Small intestine (tissue), 7 donors: ENCODE measurements around the gene LUZP2. TPM values are rescaled to one million over a fixed set of nuclear protein-coding genes. Genes with fewer than 3 reads are reported as not detected.

Source experiments
- DNase-seq, 2 donors: peaks; one replicate each; pipeline versions ENCODE4 v3.0.0 to v3.0.0-alpha.2; 2013
- FAIRE-seq: peaks from 2 replicates; lab custom pipeline; 2012; peaks lifted over from hg19 to GRCh38; lab: Jason Lieb, UNC
- H3K27ac ChIP-seq, 3 donors: one replicate each; pipeline ENCODE4 v1.5.1; 2013; ENCODE audit warnings: low read length in 2 of 3, mild to moderate bottlenecking in 2 of 3, control low read depth in 1 of 3, inconsistent platforms in 1 of 3, low read depth in 1 of 3, moderate library complexity in 1 of 3
- H3K27me3 ChIP-seq, 3 donors: one replicate each; pipeline ENCODE4 v1.6.1; 2013; ENCODE audit warnings: low read length in 3 of 3, inconsistent platforms in 1 of 3; ENCODE audit not compliant: control insufficient read depth in 3 of 3, insufficient read depth in 3 of 3
- H3K36me3 ChIP-seq, 3 donors: one replicate each; pipeline ENCODE4 v1.6.1; 2013; ENCODE audit warnings: low read length in 3 of 3, inconsistent platforms in 1 of 3, low read depth in 1 of 3, mild to moderate bottlenecking in 1 of 3, moderate library complexity in 1 of 3; ENCODE audit not compliant: control insufficient read depth in 3 of 3, insufficient read depth in 2 of 3
- H3K4me1 ChIP-seq, 3 donors: one replicate each; pipeline ENCODE4 v1.6.1; 2013; ENCODE audit warnings: low read length in 2 of 3, inconsistent platforms in 1 of 3, low read depth in 1 of 3, mild to moderate bottlenecking in 1 of 3, moderate library complexity in 1 of 3; ENCODE audit not compliant: control insufficient read depth in 3 of 3, insufficient read depth in 2 of 3
- H3K4me3 ChIP-seq, 3 donors: one replicate each; pipeline ENCODE4 v1.5.1; 2013; ENCODE audit warnings: low read length in 3 of 3, control low read depth in 1 of 3, inconsistent platforms in 1 of 3, low read depth in 1 of 3, mild to moderate bottlenecking in 1 of 3, moderate library complexity in 1 of 3
- H3K9me3 ChIP-seq, 2 donors: one replicate each; pipeline ENCODE4 v1.6.1; 2013; ENCODE audit warnings: low read depth in 1 of 2, low read length in 1 of 2; ENCODE audit not compliant: control insufficient read depth in 2 of 2, insufficient read depth in 1 of 2
- WGBS, 3 donors: extraction: QIAGEN DNeasy Blood & Tissue Kit; methylation state at CpG; one replicate each; pipeline ENCODE4 v1.1.7; 2013; 5-methylcytosine and 5-hydroxymethylcytosine counted together
- polyA plus RNA-seq, 4 donors: library from polyadenylated mRNA; stranded (reverse) in 3 of 4; unstranded in 1 of 4; fragments of 200-250 nt in 3 of 4; fragments of 120-200 nt in 1 of 4; gene quantifications; one replicate each; pipeline versions ENCODE4 v1.2.1 to v1.2.3, GENCODE V29; 2013
- donor health status: healthy with polysubstance abuse.
- donor health status: control.
- donor health status: control.
- donor health status: Bipolar disorder and iron deficiency.
- donor health status: healthy.

The LUZP2 gene
- polyA plus RNA-seq, 4 donors: 0.52 to 1.3 TPM; not detected in 2

DNA sequence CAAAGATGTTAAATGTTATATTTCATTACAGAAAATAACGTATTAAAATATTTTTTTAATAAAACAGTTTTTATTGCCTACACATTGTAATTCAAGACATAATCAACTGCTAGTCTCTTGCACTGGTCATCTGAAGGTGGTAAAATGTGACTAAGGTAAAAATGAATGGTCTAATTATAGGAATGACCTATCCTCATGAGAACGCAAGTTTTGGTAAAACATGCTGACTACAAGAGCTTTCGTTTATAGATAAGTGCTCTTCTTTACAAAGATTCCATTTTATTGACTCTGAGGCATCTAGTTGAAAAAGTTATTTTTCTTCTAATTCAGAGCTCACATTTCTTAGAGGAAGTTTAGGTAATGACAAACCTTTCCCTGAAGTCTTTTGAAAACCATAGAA is 27.3 kb downstream of the LUZP2 start:
- no peaks in the 10 kb centered on the region for H3K36me3 ChIP-seq
- H3K4me1 ChIP-seq: no peaks in the 10 kb centered on the region
- no peak overlapping the region for H3K27ac ChIP-seq
- FAIRE-seq: no peak
- no peaks in the 10 kb centered on the region for H3K9me3 ChIP-seq
- no peak overlapping the region for H3K4me3 ChIP-seq
- H3K27me3 ChIP-seq: no peaks in the 10 kb centered on the region
- 54 to 57% (median 56%) methylated on average over 3 of the region's 3 CpGs for WGBS, 3 donors
- no peak for DNase-seq

DNA sequence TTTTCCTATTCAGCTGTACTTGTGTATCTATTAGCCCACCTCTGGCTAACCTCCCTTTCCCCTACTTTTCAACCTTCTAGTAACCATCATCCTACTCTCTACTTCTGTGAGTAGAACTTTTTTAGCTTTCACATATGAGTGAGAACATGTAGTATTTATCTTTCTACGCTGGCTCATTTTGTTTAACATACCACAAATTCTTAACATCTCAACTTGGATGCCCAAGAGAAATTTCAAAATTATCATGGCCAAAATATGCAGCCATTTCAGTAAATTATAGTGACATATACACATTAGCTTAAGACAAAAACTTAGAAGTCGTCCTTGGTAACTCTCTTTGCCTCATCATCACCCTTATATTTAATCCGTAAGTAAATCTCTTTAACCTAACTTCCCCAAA is 34.7 kb downstream of the LUZP2 start:
- Histone ChIP-seq H3K4me3 (no peak overlapping the region), H3K27ac (no peak overlapping the region), H3K27me3 (no peaks in the 10 kb centered on the region), H3K36me3 (no peaks in the 10 kb centered on the region), H3K4me1 (no peaks in the 10 kb centered on the region), H3K9me3 (no peaks in the 10 kb centered on the region)
- FAIRE-seq (no peak), DNase-seq (no peak)
- WGBS, 3 donors: 35 to 49% (median 48%) methylated on average over 3 of the region's 3 CpGs

DNA sequence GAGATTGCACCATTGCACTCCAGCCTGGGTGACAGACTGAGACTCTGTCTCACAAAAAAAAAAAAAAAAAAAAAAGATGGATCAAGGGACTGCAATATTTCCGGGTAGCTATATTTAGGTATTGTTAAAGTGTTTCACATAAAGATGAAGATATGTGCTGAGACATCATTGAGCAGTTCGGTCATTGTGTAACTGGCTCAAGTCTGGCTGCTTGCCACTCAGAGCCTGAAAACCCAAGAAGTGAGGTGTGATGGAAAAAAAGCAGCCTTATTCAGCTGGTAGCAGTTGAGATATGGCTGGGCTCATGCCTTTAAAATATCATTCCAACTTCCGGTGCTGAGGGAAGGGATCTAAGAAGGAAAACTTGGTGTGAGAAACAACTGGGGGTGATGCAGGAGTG is 46.9 kb downstream of the LUZP2 start:
- no peak for FAIRE-seq
- no peaks in the 10 kb centered on the region for H3K9me3 ChIP-seq
- H3K27ac ChIP-seq: no peak overlapping the region
- H3K4me1 ChIP-seq: no peaks in the 10 kb centered on the region
- no peaks in the 10 kb centered on the region for H3K27me3 ChIP-seq
- H3K36me3 ChIP-seq: no peaks in the 10 kb centered on the region
- H3K4me3 ChIP-seq: no peak overlapping the region
- no peak for DNase-seq
- 81 to 90% (median 88%) methylated on average over 3 of the region's 3 CpGs for WGBS, 3 donors

DNA sequence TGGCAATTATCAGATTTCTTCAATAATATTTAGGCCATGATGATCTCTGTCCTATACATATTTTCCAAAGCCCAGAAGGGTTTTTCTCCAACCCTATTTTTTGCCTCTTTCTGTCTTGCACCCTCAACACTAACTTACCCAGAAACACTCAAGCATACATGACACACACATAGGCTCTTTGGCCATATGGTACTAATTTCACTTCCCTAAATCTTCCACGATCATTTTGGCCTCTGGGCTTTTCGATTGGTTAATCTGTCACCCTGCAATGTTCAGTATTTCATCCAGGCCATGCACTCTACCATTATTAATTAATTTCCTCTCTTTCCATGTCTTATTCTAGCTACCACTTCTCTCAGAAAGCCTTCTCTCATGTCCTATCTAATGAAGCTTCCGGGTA is 59.8 kb downstream of the LUZP2 start:
- no peak for FAIRE-seq

DNA sequence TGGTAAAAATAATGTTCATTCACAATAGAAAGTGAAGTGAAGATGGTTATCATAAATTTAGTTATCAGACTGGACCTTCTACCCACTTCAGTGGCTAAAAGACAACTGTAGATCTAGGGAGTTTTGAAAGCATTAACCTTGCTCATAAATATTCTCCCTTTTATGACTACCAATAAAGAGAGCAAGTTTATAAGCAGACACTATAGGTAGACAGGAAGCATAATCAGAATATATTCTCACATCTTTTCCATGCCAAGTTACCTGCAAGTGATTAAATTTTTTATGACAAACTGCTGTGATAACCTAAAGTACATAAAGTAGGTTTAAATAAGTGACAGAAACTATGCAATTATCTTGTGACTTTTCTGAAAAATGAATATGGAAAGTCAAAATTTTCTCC is 62.5 kb downstream of the LUZP2 start:
- H3K36me3 ChIP-seq: no peaks in the 10 kb centered on the region
- DNase-seq (peak in 1 of 2 donors; percentile 28), FAIRE-seq (no peak)
- H3K4me1 ChIP-seq: no peaks in the 10 kb centered on the region
- no peaks in the 10 kb centered on the region for H3K9me3 ChIP-seq
- H3K27ac ChIP-seq: no peak overlapping the region
- H3K4me3 ChIP-seq: no peak overlapping the region
- no peaks in the 10 kb centered on the region for H3K27me3 ChIP-seq

More for the DNA sequence above, 59.8 kb downstream of the LUZP2 start:
- Histone ChIP-seq H3K4me3 (no peak overlapping the region), H3K9me3 (no peaks in the 10 kb centered on the region), H3K27ac (no peak overlapping the region), H3K27me3 (no peaks in the 10 kb centered on the region), H3K4me1 (no peaks in the 10 kb centered on the region), H3K36me3 (no peaks in the 10 kb centered on the region)
- DNase-seq: no peak
- WGBS, 3 donors: 73 to 85% (median 79%) methylated on average over 3 of the region's 3 CpGs

DNA sequence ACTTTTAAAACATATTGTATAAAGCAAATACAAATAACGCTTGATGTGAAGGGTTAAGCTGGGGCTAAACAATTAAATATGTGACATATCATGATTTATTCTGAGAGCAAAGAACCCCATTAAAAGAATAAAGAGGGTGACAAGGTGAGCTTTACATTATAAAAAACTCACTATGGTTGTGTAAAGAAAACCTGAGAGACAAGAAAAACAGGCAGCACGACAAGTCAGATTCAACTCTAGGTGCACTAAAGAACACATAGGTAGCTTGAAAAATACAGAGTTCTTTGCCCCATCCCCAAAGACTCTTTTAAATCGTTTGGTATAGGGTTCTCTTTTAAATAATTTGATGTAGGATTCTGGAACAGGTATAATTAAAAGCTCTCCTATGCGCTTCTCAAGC is 63.5 kb downstream of the LUZP2 start:
- Histone ChIP-seq H3K27me3 (no peaks in the 10 kb centered on the region), H3K9me3 (no peaks in the 10 kb centered on the region), H3K4me1 (no peaks in the 10 kb centered on the region), H3K27ac (no peak overlapping the region), H3K4me3 (no peak overlapping the region), H3K36me3 (no peaks in the 10 kb centered on the region)
- FAIRE-seq (no peak), DNase-seq (no peak)
- 63 to 72% (median 68%) methylated on average over 4 of the region's 4 CpGs for WGBS, 3 donors

DNA sequence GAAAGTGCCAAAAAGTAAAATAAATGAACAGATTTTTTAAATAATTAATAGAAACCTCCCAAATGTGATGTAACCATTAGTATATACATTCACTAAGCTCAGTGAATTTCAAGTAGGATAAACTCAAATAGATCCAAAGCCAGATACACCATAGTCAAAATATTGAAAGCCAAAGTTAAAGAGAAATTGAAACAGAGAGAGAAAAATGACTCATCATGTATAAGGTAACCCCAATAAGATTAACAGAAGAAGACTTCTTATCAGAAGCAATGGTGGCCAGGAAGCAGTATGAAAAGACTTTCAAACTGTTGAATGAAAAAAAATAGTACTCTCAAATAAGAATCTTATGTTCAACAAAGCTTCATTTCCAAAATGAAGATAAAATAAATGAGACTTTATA is 70.5 kb downstream of the LUZP2 start:
- FAIRE-seq (no peak), DNase-seq (no peak)
- H3K27me3 ChIP-seq: no peaks in the 10 kb centered on the region
- no peaks in the 10 kb centered on the region for H3K4me1 ChIP-seq
- no peaks in the 10 kb centered on the region for H3K9me3 ChIP-seq
- no peak overlapping the region for H3K4me3 ChIP-seq
- no peak overlapping the region for H3K27ac ChIP-seq
- H3K36me3 ChIP-seq: no peaks in the 10 kb centered on the region

DNA sequence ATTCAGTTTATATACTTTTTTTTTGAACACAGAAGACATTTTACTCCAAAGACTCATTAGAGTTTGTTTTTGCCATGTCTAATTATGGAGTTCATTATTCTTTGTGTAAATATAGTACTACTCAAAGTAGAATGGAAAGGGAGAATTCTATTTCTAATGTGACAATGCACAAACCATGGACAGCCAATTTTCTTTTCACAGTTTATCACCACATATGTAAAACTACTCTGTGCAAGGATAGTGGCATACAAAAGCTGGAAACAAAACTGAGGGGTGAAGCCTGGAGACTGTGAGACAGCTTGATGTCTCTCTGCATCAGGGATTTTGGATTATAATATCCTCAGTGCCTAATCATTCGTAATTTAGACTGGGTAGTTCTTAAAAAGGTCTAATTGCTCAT is 75.5 kb downstream of the LUZP2 start:
- no peaks in the 10 kb centered on the region for H3K36me3 ChIP-seq
- no peaks in the 10 kb centered on the region for H3K27me3 ChIP-seq
- no peaks in the 10 kb centered on the region for H3K4me1 ChIP-seq
- H3K9me3 ChIP-seq: no peaks in the 10 kb centered on the region
- 68 to 92% (median 78%) methylated on average over 1 of the region's 1 CpG for WGBS, 3 donors
- DNase-seq: no peak
- FAIRE-seq: no peak
- H3K4me3 ChIP-seq: no peak overlapping the region
- no peak overlapping the region for H3K27ac ChIP-seq

DNA sequence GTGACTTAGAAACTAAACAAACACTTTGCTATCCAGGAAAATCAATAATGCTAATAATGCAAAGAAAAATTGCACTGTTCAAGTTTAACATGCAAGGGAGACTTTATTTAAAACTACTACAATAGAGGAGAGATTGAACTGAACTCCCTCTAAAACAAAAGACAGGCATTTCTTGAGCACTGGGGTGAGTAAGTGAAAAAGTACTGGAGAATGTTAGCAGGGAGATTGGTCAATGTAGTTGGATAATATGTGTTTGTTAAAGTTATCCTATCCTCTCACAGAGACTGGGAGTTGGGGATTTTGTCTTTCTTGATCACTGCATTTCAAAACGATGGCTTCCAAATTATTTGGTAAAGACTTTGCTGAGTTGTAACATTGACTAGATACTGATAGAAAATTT is 77.6 kb downstream of the LUZP2 start:
- H3K4me3 ChIP-seq: no peak overlapping the region
- no peaks in the 10 kb centered on the region for H3K27me3 ChIP-seq
- H3K36me3 ChIP-seq: no peaks in the 10 kb centered on the region
- 61 to 76% (median 73%) methylated on average over 1 of the region's 1 CpG for WGBS, 3 donors
- H3K9me3 ChIP-seq: no peaks in the 10 kb centered on the region
- H3K4me1 ChIP-seq: no peaks in the 10 kb centered on the region
- no peak overlapping the region for H3K27ac ChIP-seq
- no peak for FAIRE-seq
- no peak for DNase-seq
